IPS-18a (cell line): ENCODE measurements around the gene S100A14.
"Not testable (repeated sequence)": the region's sequence is repeated elsewhere in the genome, so short reads cannot be mapped to it uniquely, and the experiment has no call there.

ENCODE experiments used
- H3K27ac ChIP-seq: one replicate; pipeline ENCODE4 v1.5.1; 2013; ENCODE audit warnings: low read length
- H3K27me3 ChIP-seq: one replicate; pipeline ENCODE4 v1.6.1; 2013; ENCODE audit warnings: mild to moderate bottlenecking, low read length; ENCODE audit not compliant: control insufficient read depth, insufficient read depth
- H3K36me3 ChIP-seq: one replicate; pipeline ENCODE4 v1.6.1; 2013; ENCODE audit warnings: low read depth, low read length; ENCODE audit not compliant: control insufficient read depth
- H3K4me1 ChIP-seq: one replicate; pipeline ENCODE4 v1.6.1; 2013; ENCODE audit warnings: low read depth, low read length; ENCODE audit not compliant: control insufficient read depth
- H3K4me3 ChIP-seq: one replicate; pipeline ENCODE4 v1.5.1; 2013; ENCODE audit warnings: low read length
- H3K9ac ChIP-seq: one replicate; pipeline ENCODE4 v1.6.1; 2013; ENCODE audit warnings: mild to moderate bottlenecking, low read length, moderate library complexity
- H3K9me3 ChIP-seq: one replicate; pipeline ENCODE4 v1.6.1; 2013; ENCODE audit warnings: low read depth, low read length; ENCODE audit not compliant: control insufficient read depth

S100A14 gene

GRCh38 chr1:153649137-153649862, 33.2 kb upstream of the S100A14 start:
- Histone ChIP-seq H3K9me3 (no peaks in the 10 kb centered on the region), H3K4me3 (no peak overlapping the region), H3K36me3 (peaks cover 23% of the 10 kb centered on the region), H3K9ac (no peak overlapping the region), H3K4me1 (no peaks in the 10 kb centered on the region), H3K27ac (no peak overlapping the region), H3K27me3 (no peaks in the 10 kb centered on the region)

GRCh38 chr1:153648000-153648643, 32.0 kb upstream of the S100A14 start:
- H3K27ac ChIP-seq, result no peak overlapping the region
- no peaks in the 10 kb centered on the region for H3K27me3 ChIP-seq
- no peak overlapping the region for H3K4me3 ChIP-seq
- H3K4me1 ChIP-seq, result no peaks in the 10 kb centered on the region
- H3K9me3 ChIP-seq, result no peaks in the 10 kb centered on the region
- H3K9ac ChIP-seq, result no peak overlapping the region
- peaks cover 35% of the 10 kb centered on the region for H3K36me3 ChIP-seq

GRCh38 chr1:153647346-153647714, 31.2 kb upstream of the S100A14 start:
- H3K36me3 ChIP-seq, result peaks cover 42% of the 10 kb centered on the region
- no peaks in the 10 kb centered on the region for H3K4me1 ChIP-seq
- H3K27me3 ChIP-seq, result no peaks in the 10 kb centered on the region
- H3K4me3 ChIP-seq, result no peak overlapping the region
- no peak overlapping the region for H3K9ac ChIP-seq
- H3K9me3 ChIP-seq, result no peaks in the 10 kb centered on the region
- H3K27ac ChIP-seq, result no peak overlapping the region

GRCh38 chr1:153646672-153647345, 30.7 kb upstream of the S100A14 start:
- Histone ChIP-seq H3K27me3 (no peaks in the 10 kb centered on the region), H3K4me1 (no peaks in the 10 kb centered on the region), H3K36me3 (peaks cover 48% of the 10 kb centered on the region), H3K4me3 (no peak overlapping the region), H3K9ac (no peak overlapping the region), H3K9me3 (no peaks in the 10 kb centered on the region), H3K27ac (no peak overlapping the region)

GRCh38 chr1:153643816-153644215, 27.7 kb upstream of the S100A14 start:
- Histone ChIP-seq H3K36me3 (peaks cover 77% of the 10 kb centered on the region), H3K4me3 (no peak overlapping the region), H3K9me3 (no peaks in the 10 kb centered on the region), H3K4me1 (no peaks in the 10 kb centered on the region), H3K27ac (no peak overlapping the region), H3K9ac (no peak overlapping the region), H3K27me3 (no peaks in the 10 kb centered on the region)

- Histone ChIP-seq H3K4me3 (no peak overlapping the region), H3K9ac (no peak overlapping the region), H3K9me3 (no peaks in the 10 kb centered on the region), H3K36me3 (peaks cover 84% of the 10 kb centered on the region), H3K4me1 (no peaks in the 10 kb centered on the region), H3K27me3 (no peaks in the 10 kb centered on the region), H3K27ac (no peak overlapping the region)
Observed at GRCh38 chr1:153643100-153643499, 27.0 kb upstream of the S100A14 start.

GRCh38 chr1:153642161-153642560, 26.0 kb upstream of the S100A14 start:
- Histone ChIP-seq H3K4me1 (no peaks in the 10 kb centered on the region), H3K9me3 (no peaks in the 10 kb centered on the region), H3K27ac (no peak overlapping the region), H3K4me3 (no peak overlapping the region), H3K36me3 (peaks cover 94% of the 10 kb centered on the region), H3K27me3 (no peaks in the 10 kb centered on the region), H3K9ac (no peak overlapping the region)

GRCh38 chr1:153640861-153641260, 24.7 kb upstream of the S100A14 start:
- Histone ChIP-seq H3K27me3 (no peaks in the 10 kb centered on the region), H3K4me3 (no peak overlapping the region), H3K9ac (no peak overlapping the region), H3K36me3 (peaks cover 99% of the 10 kb centered on the region), H3K27ac (no peak overlapping the region), H3K9me3 (no peaks in the 10 kb centered on the region), H3K4me1 (no peaks in the 10 kb centered on the region)

GRCh38 chr1:153640213-153640612, 24.1 kb upstream of the S100A14 start:
- H3K27ac ChIP-seq, H3K4me3 ChIP-seq, H3K27me3 ChIP-seq, H3K9me3 ChIP-seq, H3K9ac ChIP-seq, H3K4me1 ChIP-seq: not testable (repeated sequence)
- H3K36me3 ChIP-seq, result peaks cover 95% of the 10 kb centered on the region

- Histone ChIP-seq H3K4me1 (no peaks in the 10 kb centered on the region), H3K36me3 (peaks cover 86% of the 10 kb centered on the region), H3K27me3 (no peaks in the 10 kb centered on the region), H3K4me3 (no peak overlapping the region), H3K9me3 (no peaks in the 10 kb centered on the region), H3K9ac (no peak overlapping the region), H3K27ac (no peak overlapping the region)
Observed at GRCh38 chr1:153639280-153639679, 23.2 kb upstream of the S100A14 start.

GRCh38 chr1:153638261-153638660, 22.1 kb upstream of the S100A14 start:
- H3K9ac ChIP-seq, result no peak overlapping the region
- H3K4me3 ChIP-seq, result no peak overlapping the region
- peaks cover 76% of the 10 kb centered on the region for H3K36me3 ChIP-seq
- no peak overlapping the region for H3K27ac ChIP-seq
- no peaks in the 10 kb centered on the region for H3K9me3 ChIP-seq
- no peaks in the 10 kb centered on the region for H3K4me1 ChIP-seq
- no peaks in the 10 kb centered on the region for H3K27me3 ChIP-seq
